22Rv1 (cell line): Measurements from ENCODE around the gene ATOX1.
A peak's percentile ranks its signal among the peaks of the same experiment; 100 is the strongest.

Experiments used
- H3K27ac ChIP-seq: fragments of 450-650 bp; 2 replicates; pipeline ENCODE4 v1.5.1; 2017
- ZFX ChIP-seq: fragments of 450-650 bp; IDR thresholded peaks from 2 replicates; pipeline ENCODE4 v1.6.1; 2017; ENCODE audit warnings: antibody characterized with exemption, borderline replicate concordance
- TF ChIP-seq, protein P1 (sequence below): fragments of 450-650 bp; IDR thresholded peaks from 2 replicates; pipeline ENCODE4 v1.5.1; 2017; ENCODE audit warnings: mild to moderate bottlenecking

Gene ATOX1

GRCh38 chr5:151773951-151774350 lies 15.5 kb upstream of the ATOX1 start:
- TF ChIP-seq ZFX, result no peak
- TF ChIP-seq, protein P1, sequence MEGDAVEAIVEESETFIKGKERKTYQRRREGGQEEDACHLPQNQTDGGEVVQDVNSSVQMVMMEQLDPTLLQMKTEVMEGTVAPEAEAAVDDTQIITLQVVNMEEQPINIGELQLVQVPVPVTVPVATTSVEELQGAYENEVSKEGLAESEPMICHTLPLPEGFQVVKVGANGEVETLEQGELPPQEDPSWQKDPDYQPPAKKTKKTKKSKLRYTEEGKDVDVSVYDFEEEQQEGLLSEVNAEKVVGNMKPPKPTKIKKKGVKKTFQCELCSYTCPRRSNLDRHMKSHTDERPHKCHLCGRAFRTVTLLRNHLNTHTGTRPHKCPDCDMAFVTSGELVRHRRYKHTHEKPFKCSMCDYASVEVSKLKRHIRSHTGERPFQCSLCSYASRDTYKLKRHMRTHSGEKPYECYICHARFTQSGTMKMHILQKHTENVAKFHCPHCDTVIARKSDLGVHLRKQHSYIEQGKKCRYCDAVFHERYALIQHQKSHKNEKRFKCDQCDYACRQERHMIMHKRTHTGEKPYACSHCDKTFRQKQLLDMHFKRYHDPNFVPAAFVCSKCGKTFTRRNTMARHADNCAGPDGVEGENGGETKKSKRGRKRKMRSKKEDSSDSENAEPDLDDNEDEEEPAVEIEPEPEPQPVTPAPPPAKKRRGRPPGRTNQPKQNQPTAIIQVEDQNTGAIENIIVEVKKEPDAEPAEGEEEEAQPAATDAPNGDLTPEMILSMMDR, result no peak
- H3K27ac ChIP-seq, result no peak overlapping the region

DNA sequence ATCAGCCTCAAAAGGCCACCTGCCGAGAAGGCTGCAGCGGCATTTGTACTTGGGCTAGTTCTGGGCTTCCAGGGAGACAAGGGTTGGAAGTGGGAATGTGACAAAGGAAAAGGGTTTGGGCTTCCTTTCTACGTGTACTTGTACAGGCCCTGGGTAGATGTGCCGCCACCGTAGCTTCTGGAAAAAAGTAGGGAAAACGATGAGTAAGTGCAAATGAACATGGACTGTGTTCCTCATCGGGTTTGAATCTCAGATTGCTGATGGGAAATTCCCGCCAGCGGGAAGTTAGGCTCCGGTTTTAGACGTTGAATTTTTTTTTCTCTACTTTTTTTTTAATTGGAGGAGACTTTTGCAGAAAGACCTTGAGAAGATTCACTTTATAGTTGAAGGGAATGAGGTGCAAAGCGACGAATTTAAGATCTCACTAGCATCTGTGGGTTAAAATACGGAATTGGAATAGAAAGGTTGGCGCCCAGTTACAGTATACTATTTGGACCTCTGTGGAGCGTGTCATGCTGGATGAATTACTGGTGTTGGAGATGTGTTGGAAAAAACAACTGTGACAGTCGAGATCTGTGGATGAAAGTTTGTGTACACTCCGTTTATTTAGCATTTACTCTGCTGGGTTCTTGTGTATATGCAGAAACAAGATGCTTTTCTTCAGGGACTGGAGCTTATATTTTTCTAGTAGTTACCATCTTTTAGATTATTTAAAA lies 14.6 kb upstream of the ATOX1 start:
- H3K27ac ChIP-seq, result peak overlapping the region; percentile 96
- TF ChIP-seq, protein P1, result no peak
- TF ChIP-seq ZFX, result no peak

GRCh38 chr5:151772029-151772845 lies 13.8 kb upstream of the ATOX1 start:
- peak overlapping the region; percentile 96 for H3K27ac ChIP-seq
- no peak for TF ChIP-seq ZFX

GRCh38 chr5:151771259-151772028 lies 13.0 kb upstream of the ATOX1 start, which contains the start of gene G3BP1:
Gene G3BP1 (plus strand): TSS chr5:151771954. CDS start chr5:151786621, 14,667 bp downstream.
- no peak for TF ChIP-seq ZFX
- TF ChIP-seq, protein P1, result peak; percentile 14; the same call in 1 of the 2 replicates
- H3K27ac ChIP-seq, result peak within 1 kb of the TSS; percentile 96

DNA sequence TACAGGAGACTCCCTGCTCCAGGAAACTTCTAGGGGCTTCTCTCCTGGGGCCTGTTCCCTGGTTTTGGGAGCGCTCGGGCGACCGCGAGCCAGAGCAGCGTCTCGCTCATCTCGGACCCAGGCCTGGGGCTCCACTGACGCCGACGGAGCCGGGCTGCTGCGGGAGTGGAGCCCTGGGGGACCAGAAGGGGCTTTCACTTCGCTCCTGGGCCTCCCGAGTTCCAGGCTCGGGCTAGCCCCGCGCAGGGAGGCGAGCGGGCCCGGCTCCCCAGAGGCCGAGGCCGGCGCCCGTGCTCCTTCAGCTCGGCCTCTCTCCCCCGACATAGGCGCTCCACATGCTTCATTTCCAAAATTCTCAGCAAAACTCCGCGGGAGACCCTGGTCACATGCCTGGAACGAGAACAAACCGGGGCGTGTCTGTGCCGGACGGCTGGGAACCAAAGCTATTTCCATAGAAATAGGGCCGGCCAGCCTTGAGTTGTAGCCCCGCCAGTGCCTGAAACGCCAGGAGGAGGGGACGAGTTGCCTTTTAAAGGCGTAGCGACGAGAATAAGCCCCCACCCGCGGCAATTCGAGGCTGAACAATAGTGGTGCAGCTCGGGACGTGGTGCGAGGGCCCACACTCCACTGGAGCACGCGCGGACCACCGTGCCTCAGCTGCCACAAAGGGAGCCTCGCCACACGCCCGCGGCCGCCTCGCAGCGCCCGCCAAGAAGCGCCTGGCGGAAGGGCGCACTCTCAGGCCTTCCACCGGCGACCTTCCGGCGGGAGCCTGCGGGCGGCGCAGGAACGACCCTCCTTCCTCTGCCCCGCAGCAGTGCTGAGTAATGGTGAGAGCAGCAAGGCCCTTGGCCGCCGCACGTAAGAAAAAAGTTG lies 12.2 kb upstream of the ATOX1 start:
- TF ChIP-seq ZFX, result no peak
- TF ChIP-seq, protein P1, result no peak
- peak overlapping the region; percentile 96 for H3K27ac ChIP-seq

- no peak overlapping the region for H3K27ac ChIP-seq
- TF ChIP-seq ZFX, result no peak
- TF ChIP-seq, protein P1, result no peak
Measured at GRCh38 chr5:151766975-151767374, 8.5 kb upstream of the ATOX1 start.
